Measurements from ENCODE around the gene CHCHD2.

DNA sequence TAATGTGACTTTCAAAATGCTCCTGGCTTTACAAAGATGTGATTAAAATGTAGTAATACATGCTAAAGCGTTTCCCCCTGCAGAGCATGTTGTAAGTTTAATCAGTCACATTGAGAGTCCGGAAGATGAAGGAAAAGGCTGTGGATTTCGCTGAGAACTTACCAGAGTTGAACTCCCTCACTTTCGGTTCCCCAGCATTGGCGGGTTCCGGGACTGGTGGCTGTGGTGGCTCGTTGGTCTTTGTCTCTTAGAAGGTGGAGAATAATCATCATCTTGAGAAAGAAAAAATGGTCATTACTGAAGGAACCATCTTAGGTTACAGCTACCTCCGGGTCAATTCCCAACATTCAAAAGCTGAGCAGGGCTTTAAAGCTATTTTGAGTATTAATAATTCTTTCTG, 19.6 kb upstream of the CHCHD2 start:
- TF ChIP-seq, protein P1, sequence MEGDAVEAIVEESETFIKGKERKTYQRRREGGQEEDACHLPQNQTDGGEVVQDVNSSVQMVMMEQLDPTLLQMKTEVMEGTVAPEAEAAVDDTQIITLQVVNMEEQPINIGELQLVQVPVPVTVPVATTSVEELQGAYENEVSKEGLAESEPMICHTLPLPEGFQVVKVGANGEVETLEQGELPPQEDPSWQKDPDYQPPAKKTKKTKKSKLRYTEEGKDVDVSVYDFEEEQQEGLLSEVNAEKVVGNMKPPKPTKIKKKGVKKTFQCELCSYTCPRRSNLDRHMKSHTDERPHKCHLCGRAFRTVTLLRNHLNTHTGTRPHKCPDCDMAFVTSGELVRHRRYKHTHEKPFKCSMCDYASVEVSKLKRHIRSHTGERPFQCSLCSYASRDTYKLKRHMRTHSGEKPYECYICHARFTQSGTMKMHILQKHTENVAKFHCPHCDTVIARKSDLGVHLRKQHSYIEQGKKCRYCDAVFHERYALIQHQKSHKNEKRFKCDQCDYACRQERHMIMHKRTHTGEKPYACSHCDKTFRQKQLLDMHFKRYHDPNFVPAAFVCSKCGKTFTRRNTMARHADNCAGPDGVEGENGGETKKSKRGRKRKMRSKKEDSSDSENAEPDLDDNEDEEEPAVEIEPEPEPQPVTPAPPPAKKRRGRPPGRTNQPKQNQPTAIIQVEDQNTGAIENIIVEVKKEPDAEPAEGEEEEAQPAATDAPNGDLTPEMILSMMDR (IDR thresholded peaks at IDR 0.05; ENCODE audit: low read length) = no peak
- TF ChIP-seq EZH2 (optimal IDR thresholded peaks at IDR 0.05; ENCODE audit: low read depth, low read length) = no peak
